CD14-positive monocyte (primary cell): ENCODE results near the gene QRICH2. TPM values are rescaled to one million over a fixed set of nuclear protein-coding genes. Genes with fewer than 3 reads are reported as not detected.
A peak's percentile ranks its signal among the peaks of the same experiment; 100 is the strongest.
"Not testable (repeated sequence)": the region's sequence is repeated elsewhere in the genome, so short reads cannot be mapped to it uniquely, and the experiment has no call there.

ENCODE experiments used
- DNase-seq, 3 donors: peaks; one replicate each; pipeline ENCODE4 v3.0.0-alpha.2; 2011 to 2022
- H2AFZ ChIP-seq: 2 replicates; pipeline ENCODE4 v1.6.0; 2012; ENCODE audit warnings: mild to moderate bottlenecking, low read depth, low read length, inconsistent platforms; ENCODE audit not compliant: insufficient read depth, poor library complexity, severe bottlenecking
- H3K27ac ChIP-seq, 2 donors: 1 replicate in 1 of 2; 2 replicates in 1 of 2; pipeline ENCODE4 v1.5.1; 2012 to 2013; ENCODE audit warnings: low read length in 2 of 2, control low read depth in 1 of 2, inconsistent platforms in 1 of 2, low read depth in 1 of 2, mild to moderate bottlenecking in 1 of 2
- H3K27me3 ChIP-seq, 2 donors: one replicate each; pipeline versions ENCODE4 v1.6.0 to v1.6.1; 2011 to 2013; ENCODE audit warnings: low read length in 2 of 2; ENCODE audit not compliant: control insufficient read depth in 2 of 2, insufficient read depth in 2 of 2
- H3K36me3 ChIP-seq, 2 donors: replicated peaks in 1 of 2; 1 replicate in 1 of 2; 2 replicates in 1 of 2; pipeline versions ENCODE4 v1.5.1 to v1.6.1; 2012 to 2013; ENCODE audit warnings: low read length in 2 of 2, control low read depth in 1 of 2, inconsistent platforms in 1 of 2, mild to moderate bottlenecking in 1 of 2; ENCODE audit not compliant: insufficient read depth in 2 of 2, control insufficient read depth in 1 of 2
- H3K4me1 ChIP-seq, 2 donors: 1 replicate in 1 of 2; 2 replicates in 1 of 2; pipeline versions ENCODE4 v1.5.1 to v1.6.1; 2012 to 2013; ENCODE audit warnings: low read length in 2 of 2, control low read depth in 1 of 2, inconsistent platforms in 1 of 2, mild to moderate bottlenecking in 1 of 2, moderate library complexity in 1 of 2; ENCODE audit not compliant: insufficient read depth in 2 of 2, control insufficient read depth in 1 of 2
- H3K4me2 ChIP-seq: replicated peaks from 2 replicates; pipeline ENCODE3; 2012; ENCODE audit warnings: low read length, moderate library complexity, mild to moderate bottlenecking; ENCODE audit not compliant: poor library complexity, severe bottlenecking; ENCODE audit errors: extremely low read depth
- H3K4me3 ChIP-seq, 3 experiments: fragments of 200-600 bp in 1 of 3; sonication (generic) in 1 of 3; replicated peaks in 1 of 3; 1 replicate in 2 of 3; 2 replicates in 1 of 3; pipeline ENCODE4 v1.5.1; 2011 to 2013; ENCODE audit warnings: low read length in 3 of 3, mild to moderate bottlenecking in 3 of 3, control low read depth in 2 of 3, low read depth in 2 of 3, inconsistent platforms in 1 of 3, moderate library complexity in 1 of 3
- H3K79me2 ChIP-seq: 2 replicates; pipeline ENCODE4 v1.6.0; 2012; ENCODE audit warnings: mild to moderate bottlenecking, control low read depth, inconsistent platforms, low read length, moderate library complexity; ENCODE audit not compliant: insufficient read depth
- H3K9ac ChIP-seq: 2 replicates; pipeline ENCODE4 v1.6.0; 2017; ENCODE audit warnings: low read length, mild to moderate bottlenecking; ENCODE audit not compliant: insufficient read depth, poor library complexity, severe bottlenecking
- H3K9me3 ChIP-seq, 2 donors: replicated peaks in 1 of 2; 1 replicate in 1 of 2; 2 replicates in 1 of 2; pipeline versions ENCODE4 v1.5.1 to v1.6.1; 2012 to 2013; ENCODE audit warnings: low read length in 2 of 2, control low read depth in 1 of 2; ENCODE audit not compliant: control insufficient read depth in 1 of 2, insufficient read depth in 1 of 2
- H4K20me1 ChIP-seq: 2 replicates; pipeline ENCODE4 v1.6.0; 2012; ENCODE audit warnings: mild to moderate bottlenecking, low read length, control low read depth, moderate library complexity; ENCODE audit not compliant: insufficient read depth
- H3K27ac Mint-ChIP-seq, 7 donors: one replicate each; pipeline ENCODE4 v1.8.0; 2020; ENCODE audit warnings: mild to moderate bottlenecking in 7 of 7, mixed read lengths in 7 of 7, moderate library complexity in 6 of 7, inconsistent platforms in 2 of 7
- H3K27me3 Mint-ChIP-seq, 3 donors: one replicate each; pipeline ENCODE4 v1.8.0; 2021 to 2022; ENCODE audit warnings: low read depth in 3 of 3, mild to moderate bottlenecking in 3 of 3, mixed read lengths in 3 of 3, moderate library complexity in 3 of 3, inconsistent platforms in 1 of 3
- H3K36me3 Mint-ChIP-seq, 2 donors: one replicate each; pipeline ENCODE4 v1.8.0; 2020; ENCODE audit warnings: mixed read lengths in 2 of 2, inconsistent platforms in 1 of 2, mild to moderate bottlenecking in 1 of 2
- H3K4me1 Mint-ChIP-seq: one replicate; pipeline ENCODE4 v1.8.0; 2020; ENCODE audit warnings: mild to moderate bottlenecking, mixed read lengths
- H3K4me3 Mint-ChIP-seq, 2 donors: one replicate each; pipeline ENCODE4 v1.8.0; 2020; ENCODE audit warnings: mild to moderate bottlenecking in 2 of 2, mixed read lengths in 2 of 2, moderate library complexity in 1 of 2
- H3K9me3 Mint-ChIP-seq, 7 donors: one replicate each; pipeline ENCODE4 v1.8.0; 2020 to 2022; ENCODE audit warnings: mixed read lengths in 7 of 7, mild to moderate bottlenecking in 6 of 7, moderate library complexity in 6 of 7, inconsistent platforms in 2 of 7
- WGBS: methylation state at CpG from one replicate; pipeline ENCODE4 v1.1.5; 2013; ENCODE audit warnings: missing lambda C conversion rate; ENCODE audit not compliant: insufficient coverage; 5-methylcytosine and 5-hydroxymethylcytosine counted together
- intact Hi-C, 2 donors: fragments of 100-400 bp; cut with micrococcal nuclease; formaldehyde crosslinking; loops; one replicate each; pipeline versions ENCODE4 v1.15.0 to v1.15.1; 2023
- polyA plus RNA-seq, 3 donors: library from polyadenylated mRNA; depleted of rRNA in 1 of 3; unstranded in 2 of 3; stranded (reverse) in 1 of 3; fragments of 300-500 nt in 2 of 3; fragments of >200 nt in 1 of 3; fragmentation: Illumina TruSeq in 2 of 3; gene quantifications; 1 replicate in 2 of 3; 2 replicates in 1 of 3; pipeline ENCODE4 v1.2.3, GENCODE V29; 2012 to 2021
- TF ChIP-seq, protein P1 (sequence below): fragments of 200-600 bp; IDR thresholded peaks from one replicate; pipeline ENCODE4 v1.8.0; 2022; ENCODE audit warnings: antibody characterized with exemption, mild to moderate bottlenecking

QRICH2 gene
- polyA plus RNA-seq, 3 donors = 0.04 to 1.9 TPM; not detected in 1

DNA sequence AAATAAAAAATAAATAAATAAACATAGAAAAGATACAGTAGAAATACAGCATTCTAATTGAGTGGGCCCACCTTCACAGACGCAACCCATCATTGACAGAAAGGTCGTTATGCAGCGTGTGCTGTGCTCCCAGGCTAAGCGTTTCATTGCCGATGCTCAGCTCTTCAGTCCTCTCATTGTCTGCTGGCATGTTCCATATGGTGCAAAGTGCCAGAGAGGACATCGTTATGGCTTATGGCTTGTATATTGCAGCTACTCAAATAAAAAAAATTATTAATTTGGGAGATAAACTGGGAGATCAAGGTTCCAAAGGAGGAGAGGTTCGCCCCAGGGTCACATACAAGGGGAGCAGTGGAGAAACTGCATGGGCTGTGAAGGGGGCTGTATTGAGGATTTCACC is 54.2 kb downstream of the QRICH2 start:
- Mint-ChIP-seq H3K27me3 (peaks cover 1 to 5% (median 2%) of the 10 kb centered on the region in 3 donors), H3K4me3 (no peak overlapping the region), H3K36me3 (peaks cover 0 to 2% of the 10 kb centered on the region in 2 donors), H3K9me3 (peaks cover 0 to 3% (median 0%) of the 10 kb centered on the region in 7 donors), H3K4me1 (peaks cover 36% of the 10 kb centered on the region), H3K27ac (no peak overlapping the region)
- Histone ChIP-seq H3K36me3 (no peaks in the 10 kb centered on the region), H3K4me1 (peaks cover 38% of the 10 kb centered on the region in 2 donors), H3K9me3 (no peaks in the 10 kb centered on the region), H3K4me3 (no peak overlapping the region), H3K79me2 (no peaks in the 10 kb centered on the region), H3K9ac (no peak overlapping the region), H4K20me1 (no peaks in the 10 kb centered on the region), H3K27ac (no peak overlapping the region), H2AFZ (no peak overlapping the region), H3K27me3 (no peaks in the 10 kb centered on the region), H3K4me2 (no peak overlapping the region)
- TF ChIP-seq, protein P1, sequence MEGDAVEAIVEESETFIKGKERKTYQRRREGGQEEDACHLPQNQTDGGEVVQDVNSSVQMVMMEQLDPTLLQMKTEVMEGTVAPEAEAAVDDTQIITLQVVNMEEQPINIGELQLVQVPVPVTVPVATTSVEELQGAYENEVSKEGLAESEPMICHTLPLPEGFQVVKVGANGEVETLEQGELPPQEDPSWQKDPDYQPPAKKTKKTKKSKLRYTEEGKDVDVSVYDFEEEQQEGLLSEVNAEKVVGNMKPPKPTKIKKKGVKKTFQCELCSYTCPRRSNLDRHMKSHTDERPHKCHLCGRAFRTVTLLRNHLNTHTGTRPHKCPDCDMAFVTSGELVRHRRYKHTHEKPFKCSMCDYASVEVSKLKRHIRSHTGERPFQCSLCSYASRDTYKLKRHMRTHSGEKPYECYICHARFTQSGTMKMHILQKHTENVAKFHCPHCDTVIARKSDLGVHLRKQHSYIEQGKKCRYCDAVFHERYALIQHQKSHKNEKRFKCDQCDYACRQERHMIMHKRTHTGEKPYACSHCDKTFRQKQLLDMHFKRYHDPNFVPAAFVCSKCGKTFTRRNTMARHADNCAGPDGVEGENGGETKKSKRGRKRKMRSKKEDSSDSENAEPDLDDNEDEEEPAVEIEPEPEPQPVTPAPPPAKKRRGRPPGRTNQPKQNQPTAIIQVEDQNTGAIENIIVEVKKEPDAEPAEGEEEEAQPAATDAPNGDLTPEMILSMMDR = no peak
- DNase-seq = no peak
- intact Hi-C loops = no loop called here
- 93% methylated on average over 6 of the region's 7 CpGs for WGBS

GRCh38 chr17:76252967-76253766 is 54.9 kb downstream of the QRICH2 start:
- Mint-ChIP-seq H3K4me3 (peak overlapping the region; percentile 54 to 79), H3K4me1 (peaks cover 39% of the 10 kb centered on the region), H3K27ac (peak overlapping the region; percentile 95 to 98 (median 97))
- not testable (repeated sequence) for H3K36me3 ChIP-seq, H3K9me3 Mint-ChIP-seq, H3K9me3 ChIP-seq, H2AFZ ChIP-seq, H3K27me3 Mint-ChIP-seq, H3K79me2 ChIP-seq, H3K27me3 ChIP-seq, H4K20me1 ChIP-seq, H3K36me3 Mint-ChIP-seq
- Histone ChIP-seq H3K9ac (peak overlapping the region; percentile 61), H3K4me3 (peak overlapping the region in 2 of 3 experiments; percentile 14 to 60), H3K4me1 (peaks cover 41 to 42% of the 10 kb centered on the region in 2 donors), H3K4me2 (peak overlapping the region; percentile 67), H3K27ac (peak overlapping the region; percentile 94 to 97)
- DNase-seq = peak in 1 of 3 donors; percentile 47
- 83% methylated on average over 15 of the region's 23 CpGs for WGBS
- intact Hi-C loops = loop anchor here in 1 of 2 donors (1.0 kb wide), 1 partner anchor 11 kb away; no protein-coding TSS in a partner anchor
